Activated CD4-positive, alpha-beta T cell treated with anti-CD3 and anti-CD28 coated beads, Interleukin-2, Interleukin-6, amounts not matched to agents 100 ng/mL and 50 ng/mL, durations not matched to agents 16 hours and 8 hours (primary cell): ENCODE measurements around the gene NOL7.
A peak's percentile ranks its signal among the peaks of the same experiment; 100 is the strongest.

Source experiments
- DNase-seq: peaks from one replicate; pipeline ENCODE4 v3.0.0-alpha.2; 2020

Gene NOL7

GRCh38 chr6:13614926-13615791 lies at the start of gene NOL7:
Gene NOL7, plus strand, starts transcription at chr6:13615335. Its CDS starts 24 bp downstream, at chr6:13615359.
- peak; percentile 99 for DNase-seq

- DNase-seq: no peak
Measured at GRCh38 chr6:13565921-13566320, 49.2 kb upstream of the NOL7 start.

- no peak for DNase-seq
Measured at GRCh38 chr6:13566500-13566899, 48.6 kb upstream of the NOL7 start.

GRCh38 chr6:13568970-13569369 lies 46.2 kb upstream of the NOL7 start:
- no peak for DNase-seq

GRCh38 chr6:13572240-13572639 lies 42.9 kb upstream of the NOL7 start:
- DNase-seq: no peak

- DNase-seq: no peak
Measured at GRCh38 chr6:13572951-13573654, 42.0 kb upstream of the NOL7 start.

GRCh38 chr6:13573669-13574110 lies 41.4 kb upstream of the NOL7 start:
- peak; percentile 32 for DNase-seq

GRCh38 chr6:13574149-13574570 lies 41.0 kb upstream of the NOL7 start:
- DNase-seq: peak; percentile 97

- peak; percentile 86 for DNase-seq
Measured at GRCh38 chr6:13574571-13575376, 40.4 kb upstream of the NOL7 start, which contains the start of gene SIRT5. Gene SIRT5, plus strand, starts transcription at chr6:13574601. Its CDS starts 9,510 bp downstream, at chr6:13584111.

- DNase-seq: no peak
Measured at GRCh38 chr6:13575377-13575775, 39.8 kb upstream of the NOL7 start.

- DNase-seq: no peak
Measured at GRCh38 chr6:13576017-13576416, 39.1 kb upstream of the NOL7 start.

GRCh38 chr6:13577926-13578325 lies 37.2 kb upstream of the NOL7 start:
- no peak for DNase-seq

GRCh38 chr6:13579911-13580310 lies 35.2 kb upstream of the NOL7 start:
- no peak for DNase-seq

GRCh38 chr6:13581700-13582229 lies 33.4 kb upstream of the NOL7 start:
- DNase-seq: no peak

GRCh38 chr6:13586603-13587542 lies 28.3 kb upstream of the NOL7 start:
- DNase-seq: no peak

- DNase-seq: no peak
Measured at GRCh38 chr6:13589801-13590200, 25.3 kb upstream of the NOL7 start.

- DNase-seq: no peak
Measured at GRCh38 chr6:13590574-13591153, 24.5 kb upstream of the NOL7 start.

GRCh38 chr6:13591205-13591921 lies 23.8 kb upstream of the NOL7 start:
- DNase-seq: no peak

- peak; percentile 25 for DNase-seq
Measured at GRCh38 chr6:13593103-13593502, 22.0 kb upstream of the NOL7 start.

GRCh38 chr6:13593720-13594119 lies 21.4 kb upstream of the NOL7 start:
- no peak for DNase-seq

GRCh38 chr6:13597073-13597472 lies 18.1 kb upstream of the NOL7 start:
- no peak for DNase-seq
